Fibroblast of the aortic adventitia (primary cell): ENCODE measurements around the gene BCKDHB. TPM values are rescaled to one million over a fixed set of nuclear protein-coding genes. Genes with fewer than 3 reads are reported as not detected.
"Not testable (repeated sequence)": the region's sequence is repeated elsewhere in the genome, so short reads cannot be mapped to it uniquely, and the experiment has no call there.

Experiments
- DNase-seq: peaks from one replicate; pipeline ENCODE4 v3.0.0-alpha.2; 2010; ENCODE audit warnings: low read depth
- H3K4me3 ChIP-seq: 2 replicates; pipeline ENCODE4 v1.5.1; 2011; ENCODE audit warnings: low read depth, mild to moderate bottlenecking, control low read depth, low read length, moderate library complexity
- total RNA-seq: library from RNA; depleted of rRNA; stranded (reverse); fragments of >200 nt; gene quantifications from 2 replicates; pipeline ENCODE4 v1.2.3, GENCODE V29; 2012; ENCODE audit warnings: low replicate concordance
- TF ChIP-seq, protein P1 (sequence below): IDR thresholded peaks from 2 replicates; pipeline ENCODE4 v1.5.1; 2011; ENCODE audit warnings: mild to moderate bottlenecking, low read length, control low read depth, inconsistent platforms; ENCODE audit not compliant: insufficient read depth

The BCKDHB gene
- total RNA-seq, 1 donor, result 20.3 TPM

DNA sequence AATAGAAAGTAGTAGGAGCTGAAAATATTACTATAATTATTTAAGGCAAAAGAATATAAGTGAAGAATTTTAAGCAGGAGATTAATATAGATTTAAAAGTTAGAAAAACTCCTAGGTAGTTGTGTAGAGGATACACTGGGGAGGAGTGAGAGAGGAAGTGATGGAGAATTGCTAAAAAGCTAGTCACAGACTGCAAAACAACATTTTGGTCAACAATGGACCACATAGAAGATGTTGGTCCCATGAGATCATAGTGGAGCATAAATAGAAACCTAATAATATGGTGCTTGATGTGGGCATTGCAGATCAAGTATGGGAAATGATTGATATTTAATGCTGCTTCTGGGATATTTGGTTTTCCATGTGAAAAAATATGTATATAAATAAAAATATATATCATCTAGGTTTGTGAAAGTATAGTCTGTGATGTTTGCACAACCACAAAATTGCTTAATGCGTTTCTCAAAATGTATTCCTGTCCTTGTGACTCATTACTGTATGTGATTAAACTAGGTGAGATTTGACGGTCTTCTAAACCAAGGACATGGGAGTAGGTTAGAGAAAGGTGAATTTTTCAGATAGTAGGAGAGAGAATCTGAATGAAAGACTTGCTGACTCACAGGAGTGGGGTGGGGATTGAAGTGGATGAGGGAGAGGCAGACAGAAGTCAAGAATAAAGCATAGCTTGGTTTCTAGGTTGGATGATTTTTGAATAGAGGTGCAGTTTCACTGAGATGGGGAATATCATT lies 174.0 kb downstream of the BCKDHB start:
- TF ChIP-seq, protein P1, sequence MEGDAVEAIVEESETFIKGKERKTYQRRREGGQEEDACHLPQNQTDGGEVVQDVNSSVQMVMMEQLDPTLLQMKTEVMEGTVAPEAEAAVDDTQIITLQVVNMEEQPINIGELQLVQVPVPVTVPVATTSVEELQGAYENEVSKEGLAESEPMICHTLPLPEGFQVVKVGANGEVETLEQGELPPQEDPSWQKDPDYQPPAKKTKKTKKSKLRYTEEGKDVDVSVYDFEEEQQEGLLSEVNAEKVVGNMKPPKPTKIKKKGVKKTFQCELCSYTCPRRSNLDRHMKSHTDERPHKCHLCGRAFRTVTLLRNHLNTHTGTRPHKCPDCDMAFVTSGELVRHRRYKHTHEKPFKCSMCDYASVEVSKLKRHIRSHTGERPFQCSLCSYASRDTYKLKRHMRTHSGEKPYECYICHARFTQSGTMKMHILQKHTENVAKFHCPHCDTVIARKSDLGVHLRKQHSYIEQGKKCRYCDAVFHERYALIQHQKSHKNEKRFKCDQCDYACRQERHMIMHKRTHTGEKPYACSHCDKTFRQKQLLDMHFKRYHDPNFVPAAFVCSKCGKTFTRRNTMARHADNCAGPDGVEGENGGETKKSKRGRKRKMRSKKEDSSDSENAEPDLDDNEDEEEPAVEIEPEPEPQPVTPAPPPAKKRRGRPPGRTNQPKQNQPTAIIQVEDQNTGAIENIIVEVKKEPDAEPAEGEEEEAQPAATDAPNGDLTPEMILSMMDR, result no peak
- no peak overlapping the region for H3K4me3 ChIP-seq
- DNase-seq, result no peak

DNA sequence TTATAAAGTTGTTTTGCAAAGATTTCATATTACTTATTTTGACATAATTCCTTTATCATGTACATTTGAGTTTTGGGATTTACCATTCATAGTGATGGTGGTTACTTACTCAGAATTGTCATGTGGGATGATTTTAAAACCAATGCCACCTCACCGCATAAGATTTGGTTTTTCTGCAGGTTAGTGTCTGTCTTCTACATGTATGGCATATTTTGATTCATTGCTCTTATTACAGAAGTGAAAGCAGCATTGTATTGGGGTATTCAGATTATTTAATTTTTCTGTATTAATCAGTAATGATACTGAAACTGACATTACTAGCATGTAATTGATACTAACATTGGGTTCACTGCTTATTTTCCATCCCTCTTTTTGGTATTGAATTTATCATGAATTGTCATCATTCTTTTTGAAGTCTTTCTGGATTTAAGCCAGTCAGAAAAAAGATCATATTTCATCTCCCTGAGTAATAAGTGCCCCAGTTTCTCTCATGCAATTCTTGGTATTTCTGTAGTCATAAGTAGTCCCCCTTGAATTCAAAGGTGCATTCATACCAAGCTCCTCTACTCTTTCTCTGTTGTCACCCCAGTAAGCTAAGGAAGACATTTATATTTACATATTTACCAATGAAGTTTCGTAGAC lies 176.6 kb downstream of the BCKDHB start:
- no peak for DNase-seq
- H3K4me3 ChIP-seq, result no peak overlapping the region
- TF ChIP-seq, protein P1, result no peak

DNA sequence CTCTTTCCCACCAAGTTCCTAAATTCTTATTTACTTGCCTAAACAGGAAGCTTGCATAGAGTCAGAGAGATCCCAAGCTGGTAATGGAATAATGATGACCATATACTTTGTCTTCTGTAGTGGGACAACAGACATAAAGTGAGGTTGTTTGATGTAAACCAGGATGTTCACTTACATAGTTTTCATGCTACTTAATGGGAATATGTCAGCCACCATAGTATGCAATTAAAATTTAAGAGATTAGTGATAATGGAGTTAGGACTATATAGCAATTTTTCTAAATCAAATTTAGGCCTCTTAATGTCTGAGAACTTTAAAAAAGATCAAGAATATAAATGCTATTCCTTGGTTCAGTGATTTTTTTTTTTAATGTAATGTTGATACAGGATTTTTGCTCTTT lies 180.6 kb downstream of the BCKDHB start:
- DNase-seq, result no peak
- H3K4me3 ChIP-seq, result no peak overlapping the region
- TF ChIP-seq, protein P1, result no peak

DNA sequence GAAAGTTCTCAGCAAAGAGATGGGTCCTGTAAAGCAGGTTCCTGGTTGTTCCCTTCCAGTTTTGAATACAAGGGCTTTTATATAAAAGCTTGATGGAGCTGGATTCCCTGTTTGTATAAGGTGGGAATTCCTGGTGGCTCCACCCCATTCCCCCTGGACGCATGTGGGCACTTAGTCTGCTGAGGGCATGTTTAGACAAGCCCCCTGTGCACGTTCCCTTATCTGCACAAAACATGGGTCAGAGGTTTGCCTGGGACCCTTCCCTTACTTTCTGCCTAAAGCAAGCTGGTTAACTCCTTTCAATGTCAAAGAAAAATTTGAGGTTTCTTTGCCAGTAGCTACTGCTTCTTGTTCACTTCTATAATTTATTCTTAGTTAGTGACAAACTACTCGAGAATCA lies 181.1 kb downstream of the BCKDHB start:
- H3K4me3 ChIP-seq, result no peak overlapping the region
- no peak for DNase-seq
- TF ChIP-seq, protein P1, result no peak

DNA sequence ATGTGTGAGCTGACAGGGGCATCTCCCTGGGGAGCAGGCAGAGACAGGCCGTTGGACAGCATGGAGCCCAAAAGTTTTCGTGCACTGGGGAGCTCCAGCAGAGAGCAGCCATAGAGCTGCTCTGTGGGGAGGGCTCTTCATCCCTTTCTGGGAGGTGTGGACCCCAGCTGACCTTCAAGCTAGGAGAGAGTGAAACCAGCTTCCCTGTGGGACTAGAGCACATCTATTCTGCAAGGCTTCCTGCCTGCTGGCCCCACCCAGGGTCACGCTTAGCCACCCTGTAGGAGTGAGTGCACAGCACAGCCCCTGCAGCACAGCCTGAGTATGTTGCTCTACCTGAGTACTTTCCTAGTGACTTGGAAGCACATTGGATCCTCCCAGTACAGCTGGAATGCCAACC lies 183.3 kb downstream of the BCKDHB start:
- TF ChIP-seq, protein P1, result no peak
- H3K4me3 ChIP-seq, result no peak overlapping the region
- no peak for DNase-seq

DNA sequence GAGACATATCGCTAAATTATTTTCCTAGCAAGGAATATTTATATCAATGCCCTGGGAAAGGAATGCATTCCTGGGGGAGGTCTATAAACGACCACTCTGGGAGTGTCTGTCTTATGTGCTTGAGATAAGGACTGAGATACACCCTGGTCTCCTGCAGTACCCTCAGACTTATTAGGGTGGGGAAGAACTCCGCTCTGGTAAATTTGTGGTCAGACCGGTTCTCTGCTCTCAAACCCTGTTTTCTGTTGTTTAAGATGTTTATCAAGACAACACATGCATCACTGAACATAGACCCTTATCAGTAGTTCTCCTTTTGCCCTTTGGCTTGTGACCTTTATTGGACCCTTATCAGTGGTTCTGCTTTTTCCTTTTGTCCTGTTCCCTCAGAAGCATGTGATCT lies 188.1 kb downstream of the BCKDHB start:
- DNase-seq, H3K4me3 ChIP-seq: not testable (repeated sequence)

DNA sequence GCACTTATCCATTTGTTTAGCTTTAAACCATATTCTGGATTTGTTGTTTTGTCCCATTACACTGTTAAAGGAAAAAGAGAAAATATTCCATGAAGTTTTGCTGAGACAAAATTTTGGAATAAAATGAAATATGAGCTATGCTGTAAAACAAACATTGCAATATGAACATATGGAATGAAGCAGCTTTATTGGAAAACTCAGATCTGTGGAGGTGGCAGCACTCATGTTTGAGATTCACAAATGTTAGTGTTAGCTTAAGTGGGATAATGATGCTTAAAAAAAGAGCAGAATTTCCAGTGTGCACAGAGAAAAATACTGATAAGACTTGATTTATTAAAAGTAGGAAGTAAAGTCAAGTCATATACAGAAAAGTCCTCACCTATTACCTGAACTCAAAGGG lies 196.2 kb downstream of the BCKDHB start:
- TF ChIP-seq, protein P1, result no peak

More for the DNA sequence above, 196.2 kb downstream of the BCKDHB start:
- no peak for DNase-seq
- no peak overlapping the region for H3K4me3 ChIP-seq
